ENCODE measurements around the gene PDGFC.
A peak's percentile ranks its signal among the peaks of the same experiment; 100 is the strongest.

Gene PDGFC

DNA sequence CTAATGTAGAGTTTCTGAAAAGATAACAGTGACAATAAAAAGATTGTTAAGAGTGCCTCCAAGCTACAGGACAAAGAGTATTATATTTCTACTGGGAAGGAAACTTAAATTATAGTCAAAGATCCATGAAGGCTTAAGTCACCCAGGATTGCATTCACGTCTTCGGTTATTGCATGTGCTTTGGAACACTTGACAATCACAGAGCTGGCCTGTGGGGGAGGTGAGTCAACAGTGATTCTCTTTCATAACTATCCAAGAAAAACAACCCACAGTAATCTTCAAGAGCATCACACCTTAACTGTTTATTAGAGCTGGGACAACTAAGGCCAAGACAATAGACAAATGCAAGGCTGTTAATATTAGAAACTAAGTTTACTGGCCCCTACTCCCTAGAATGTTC, 40.3 kb downstream of the PDGFC start:
- Histone ChIP-seq H3K27ac (peak overlapping the region in 2 of 21 experiments; percentile 31 to 59), H3K4me3 (no peak overlapping the region)

DNA sequence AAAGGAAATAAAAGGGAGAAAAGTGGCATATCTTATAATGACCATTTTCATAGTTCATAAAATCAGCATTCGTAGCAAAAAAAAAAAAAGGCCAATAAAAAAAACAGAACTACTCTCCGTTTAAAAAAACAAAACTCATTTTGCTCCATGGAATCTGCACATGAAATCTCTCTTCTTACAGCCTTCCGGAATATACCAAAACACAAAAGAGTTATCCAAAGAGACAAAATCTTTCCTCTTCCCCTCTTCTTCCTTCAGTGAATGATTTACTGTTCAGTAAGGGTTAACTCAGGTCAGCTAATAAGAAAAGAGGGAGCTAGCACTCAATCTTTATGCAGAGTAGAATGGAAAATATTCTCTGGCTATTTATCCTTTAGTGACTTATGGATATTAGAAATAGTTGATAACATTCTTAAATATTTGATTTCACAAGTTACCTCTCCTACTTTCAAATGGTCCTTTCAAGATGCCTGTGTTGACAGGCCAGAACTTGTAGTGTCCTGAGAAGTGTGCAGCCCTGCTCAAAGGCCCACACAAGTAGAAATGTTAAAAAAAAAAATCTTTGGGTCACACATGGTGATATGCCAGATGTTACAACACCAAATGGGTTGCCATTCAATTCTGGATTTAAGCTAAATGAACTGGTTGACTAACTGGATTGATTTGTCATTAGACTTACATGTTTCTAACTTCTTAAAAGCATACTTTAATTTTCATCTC, 42.1 kb downstream of the PDGFC start:
- Histone ChIP-seq H3K4me3 (no peak overlapping the region), H3K27ac (no peak overlapping the region)

DNA sequence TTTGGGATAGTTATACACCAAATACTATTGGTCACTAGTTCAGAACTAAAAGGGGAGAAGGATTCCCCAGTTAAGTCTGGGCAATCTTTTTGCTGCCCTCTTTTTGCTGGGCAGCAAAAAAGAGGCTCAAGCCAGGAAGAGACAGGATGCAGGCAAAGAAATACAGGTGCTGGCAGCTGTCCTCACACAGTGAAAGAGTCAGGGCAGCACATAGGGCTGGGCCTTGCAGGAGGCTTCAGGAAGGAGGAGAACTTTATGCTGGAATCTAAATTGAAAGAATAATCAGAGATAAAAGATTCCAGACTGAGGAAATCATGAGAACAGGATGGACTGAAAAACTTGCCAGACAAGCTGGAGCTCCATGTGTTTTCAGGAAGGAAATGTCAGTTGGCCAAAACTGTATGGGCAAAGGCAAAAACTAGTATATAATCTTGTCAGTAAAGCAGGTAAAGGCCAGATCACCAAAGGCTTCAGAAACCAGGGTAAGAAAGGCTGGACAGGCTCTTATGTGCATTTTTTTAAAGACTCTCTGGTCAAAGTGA, 46.8 kb downstream of the PDGFC start:
- H3K27ac ChIP-seq, result no peak overlapping the region

DNA sequence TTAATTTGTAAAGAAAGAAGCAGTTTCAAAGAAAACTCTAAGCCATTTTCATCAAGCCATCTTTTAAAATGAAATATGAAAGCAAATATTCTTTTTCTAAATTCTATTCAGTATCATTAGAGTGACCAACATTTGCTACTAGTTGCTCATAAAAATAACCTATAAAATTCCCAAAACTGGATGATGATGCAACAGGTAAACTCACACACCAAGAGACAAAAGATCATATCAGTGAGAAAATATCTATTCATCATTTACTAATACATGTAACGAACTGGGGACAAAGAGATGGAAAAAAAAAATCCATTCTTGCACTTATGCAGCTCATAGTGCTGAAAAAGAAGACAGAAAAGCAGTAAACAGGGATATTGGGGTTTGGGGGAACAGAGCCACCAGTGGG, 48.1 kb downstream of the PDGFC start:
- no peak overlapping the region for H3K4me3 ChIP-seq
- no peak overlapping the region for H3K27ac ChIP-seq

More for the DNA sequence above, 46.8 kb downstream of the PDGFC start:
- H3K4me3 ChIP-seq, result no peak overlapping the region

DNA sequence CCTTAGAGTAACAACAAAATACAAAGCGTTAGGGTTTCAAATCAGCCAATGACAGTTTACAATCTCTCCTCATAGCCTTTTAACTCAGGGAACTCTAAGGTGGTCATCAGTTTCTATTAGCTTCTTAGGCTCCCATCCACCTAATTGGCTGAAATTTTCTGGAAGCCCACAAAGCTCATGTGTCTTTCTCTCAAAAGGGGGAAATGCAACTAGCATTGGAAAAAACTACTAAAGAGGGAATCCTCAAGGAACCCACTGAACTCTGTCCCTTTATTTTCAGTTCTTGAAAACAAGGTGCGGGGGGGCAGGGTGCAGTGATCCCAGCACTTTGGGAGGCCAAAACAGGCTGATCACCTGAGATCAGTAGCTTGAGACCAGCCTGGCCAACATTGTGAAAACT, 56.4 kb downstream of the PDGFC start:
- H3K27ac ChIP-seq, result no peak overlapping the region
- H3K4me3 ChIP-seq, result no peak overlapping the region

DNA sequence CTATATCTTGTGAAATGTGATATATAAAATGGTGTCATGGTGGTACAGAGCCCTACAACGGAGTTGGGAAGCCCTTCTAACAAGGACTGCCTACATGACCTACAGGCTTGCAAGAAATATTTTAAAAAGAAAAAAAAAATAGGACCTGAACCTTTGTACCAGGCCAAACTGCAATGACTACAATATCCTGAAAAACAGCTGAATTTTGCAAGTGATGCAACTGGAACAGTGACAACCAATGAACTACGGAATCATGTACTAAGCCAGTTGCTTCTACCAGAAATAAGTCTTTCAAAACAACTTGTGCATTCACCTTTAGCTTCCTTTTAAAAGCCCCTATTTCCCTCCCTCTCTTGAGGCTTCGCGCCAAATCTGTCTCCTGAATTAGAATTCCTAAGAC, 58.4 kb downstream of the PDGFC start:
- no peak overlapping the region for H3K4me3 ChIP-seq
- H3K27ac ChIP-seq, result no peak overlapping the region

DNA sequence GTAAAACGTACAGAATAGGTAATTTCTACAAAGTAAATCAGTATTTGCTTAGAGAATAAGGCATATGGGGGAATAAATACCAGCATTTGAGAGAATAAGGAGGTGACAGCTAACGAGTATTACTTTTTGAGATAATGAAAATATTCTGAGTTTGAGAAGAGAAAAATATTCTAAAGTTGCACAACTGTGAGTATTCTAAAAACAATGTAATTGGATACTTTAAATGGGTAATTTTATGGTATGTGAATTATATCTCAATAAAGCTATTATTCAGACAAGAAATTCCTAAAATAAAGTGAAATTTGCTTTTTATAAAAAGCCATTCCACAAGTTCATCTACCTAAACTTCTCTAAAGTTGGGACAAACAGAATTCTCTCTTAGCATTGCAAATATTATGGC, 62.6 kb downstream of the PDGFC start:
- Histone ChIP-seq H3K4me3 (no peak overlapping the region), H3K27ac (no peak overlapping the region)

DNA sequence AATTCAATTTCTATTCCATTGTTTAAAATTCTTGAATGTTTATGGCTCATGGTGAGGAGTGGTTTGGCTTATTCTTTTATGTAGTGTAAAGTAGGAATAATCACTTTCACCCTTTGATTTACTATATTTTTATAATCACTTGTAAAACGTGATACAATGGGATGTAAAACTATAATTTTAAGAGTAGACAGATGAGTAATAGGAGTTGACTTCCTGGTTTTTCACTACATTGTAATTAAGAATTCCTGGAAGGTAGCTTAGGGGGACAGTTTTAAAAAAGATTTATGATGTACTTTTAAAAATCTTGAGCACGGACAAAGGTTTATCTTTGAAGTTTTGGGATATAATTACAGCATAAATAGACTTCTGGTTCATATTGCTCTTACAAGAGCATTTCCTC, 65.3 kb downstream of the PDGFC start:
- H3K27ac ChIP-seq, result no peak overlapping the region
- H3K4me3 ChIP-seq, result no peak overlapping the region

DNA sequence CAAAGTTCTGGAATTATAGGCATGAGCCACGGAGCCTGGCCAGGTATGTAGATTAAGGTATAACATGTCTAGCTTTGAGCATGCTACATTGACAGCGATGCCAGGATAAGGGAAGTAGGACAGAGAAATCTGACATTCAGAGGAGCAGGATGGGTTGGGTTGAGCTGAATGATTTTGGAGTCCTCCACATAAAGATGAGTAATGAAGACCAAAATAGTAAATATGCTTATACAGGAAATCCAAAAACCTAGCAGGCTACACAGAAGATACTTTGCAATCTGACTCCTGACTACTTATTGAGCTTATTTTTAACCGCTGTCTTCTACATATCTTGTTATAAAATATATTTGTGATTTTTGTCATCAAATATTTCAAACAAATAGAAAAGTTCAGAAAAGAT, 69.7 kb downstream of the PDGFC start:
- no peak overlapping the region for H3K27ac ChIP-seq
- no peak overlapping the region for H3K4me3 ChIP-seq

DNA sequence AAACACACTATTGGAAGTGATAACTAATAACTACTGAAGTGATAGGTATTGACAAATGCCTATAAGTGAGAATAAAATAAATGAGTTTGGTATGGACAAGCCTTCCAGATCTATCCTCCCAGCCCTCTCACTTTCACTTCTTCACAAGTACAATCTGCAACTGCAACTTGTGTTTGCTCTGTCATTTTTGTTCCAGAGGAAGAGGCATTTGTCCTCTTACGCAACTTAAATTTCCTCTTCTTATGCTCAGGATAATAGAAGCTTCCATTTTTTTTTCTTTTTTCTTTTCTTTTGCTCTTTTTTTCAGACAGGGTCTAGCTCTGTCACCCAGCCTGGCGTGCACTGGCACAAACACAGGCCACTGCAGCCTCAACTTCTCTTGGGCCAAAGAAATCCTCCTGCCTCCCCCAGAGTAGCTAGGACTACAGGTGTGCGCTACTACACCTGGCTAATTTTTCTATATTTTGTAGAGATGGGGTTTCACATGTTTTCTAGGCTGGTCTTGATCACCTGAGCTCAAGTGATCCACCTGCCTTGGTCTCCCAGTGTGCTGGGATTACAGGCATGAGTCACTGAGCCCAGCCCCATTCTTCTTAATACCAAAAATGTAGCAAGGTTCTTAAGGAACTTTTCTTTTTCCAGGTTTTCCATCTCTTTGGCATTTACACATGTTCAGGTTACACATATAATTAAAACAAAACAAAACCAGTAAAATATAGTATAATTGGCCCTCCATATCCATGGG, 73.1 kb downstream of the PDGFC start:
- no peak overlapping the region for H3K4me3 ChIP-seq
- H3K27ac ChIP-seq, result no peak overlapping the region

DNA sequence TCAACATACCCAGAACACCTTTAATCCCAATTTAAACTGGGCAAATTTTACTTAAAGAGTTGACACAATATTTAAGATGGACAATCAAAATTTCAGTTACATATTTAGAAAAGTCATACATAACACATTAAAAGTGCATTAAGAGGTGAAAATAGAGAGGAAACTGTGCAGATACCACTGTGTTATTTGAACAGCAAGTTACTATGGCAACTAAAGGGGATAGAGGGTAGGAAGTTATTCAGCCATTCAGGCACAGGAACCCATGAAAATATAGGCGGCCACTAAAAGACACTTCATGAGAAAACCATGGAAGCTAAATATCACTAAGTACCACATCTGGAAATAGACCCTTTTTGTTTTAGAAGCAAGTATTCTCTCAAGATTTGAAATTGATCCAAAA, 75.1 kb downstream of the PDGFC start:
- Histone ChIP-seq H3K27ac (no peak overlapping the region), H3K4me3 (no peak overlapping the region)

DNA sequence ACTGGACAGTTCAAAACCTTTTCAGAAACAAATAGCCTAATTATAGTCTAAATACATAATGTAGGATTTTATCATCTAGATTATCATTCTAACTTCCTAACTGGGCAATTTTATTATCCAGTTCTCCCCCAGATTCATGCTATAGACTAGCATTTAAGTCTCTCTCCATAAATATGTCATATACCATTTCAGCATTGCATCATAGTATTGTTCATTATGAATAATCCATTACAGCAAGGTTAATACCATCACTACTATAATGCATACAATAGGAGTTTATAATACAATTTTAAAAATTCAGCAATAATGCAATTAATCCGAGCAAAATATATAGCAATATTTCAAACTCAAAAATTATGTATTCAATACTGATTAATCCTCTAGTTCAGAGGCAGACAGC, 77.4 kb downstream of the PDGFC start:
- H3K4me3 ChIP-seq, result no peak overlapping the region
- no peak overlapping the region for H3K27ac ChIP-seq

DNA sequence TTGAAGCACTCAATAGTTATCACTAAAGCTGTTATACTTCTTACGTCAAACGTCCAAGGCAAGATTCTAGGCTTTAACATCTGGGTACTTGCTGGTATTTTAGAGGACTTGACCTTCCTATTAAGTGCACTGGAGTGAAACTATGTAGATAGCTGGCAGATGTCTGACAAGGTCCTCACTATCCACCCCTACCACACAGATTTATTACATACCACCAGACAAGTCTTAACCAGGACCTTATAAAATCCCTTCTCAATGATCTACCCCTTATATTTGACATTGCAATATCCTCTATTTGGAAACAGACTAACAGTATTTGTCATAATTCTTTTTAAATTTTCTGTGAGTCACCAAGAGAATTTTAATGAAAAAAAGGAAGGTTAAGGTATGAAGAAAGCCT, 78.8 kb downstream of the PDGFC start:
- Histone ChIP-seq H3K4me3 (no peak overlapping the region), H3K27ac (no peak overlapping the region)

DNA sequence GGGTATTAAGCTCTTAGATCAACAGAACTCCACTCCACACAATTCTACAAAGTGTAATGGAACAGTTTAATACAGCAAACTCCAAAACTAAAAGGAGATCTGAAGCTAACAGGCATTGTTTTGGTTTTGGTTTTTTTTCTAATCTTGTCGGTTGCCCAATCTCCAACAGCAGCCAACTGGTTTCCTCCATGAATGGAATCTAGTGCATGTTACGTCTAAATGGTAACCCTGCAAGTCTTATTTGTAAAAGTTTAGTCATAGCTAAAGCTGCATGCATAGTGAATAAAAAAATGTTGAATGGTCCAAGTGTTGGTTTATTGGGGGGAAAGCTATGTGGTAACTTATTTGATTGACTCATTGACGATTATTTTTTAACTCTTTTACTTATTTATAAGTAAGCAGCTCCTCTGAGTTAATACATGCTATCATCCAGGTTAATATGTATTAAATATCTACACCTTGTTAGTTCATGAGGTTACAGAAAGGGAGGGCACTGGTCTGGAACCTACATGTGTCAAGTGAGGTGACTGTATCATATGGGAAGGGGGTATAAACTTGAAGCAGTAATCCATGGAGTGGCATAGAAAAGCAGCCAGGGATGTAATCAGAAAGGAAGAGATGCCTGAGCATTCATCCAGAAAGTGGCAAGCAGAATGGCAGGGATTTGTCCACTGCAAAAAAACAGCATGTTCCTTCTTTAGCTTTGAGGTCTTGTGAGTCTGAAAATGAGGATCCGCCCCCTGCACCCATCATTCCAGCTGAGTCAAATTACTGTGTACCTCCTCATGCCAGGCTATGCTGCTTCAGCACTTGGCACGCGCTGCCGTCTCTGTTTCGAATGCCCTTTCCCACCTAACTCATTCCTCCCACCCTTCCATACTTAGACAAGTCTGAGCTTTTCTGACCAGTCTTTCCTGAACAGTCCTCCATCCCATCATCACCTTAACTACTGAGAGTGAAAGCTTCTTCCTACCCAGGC, 81.7 kb downstream of the PDGFC start:
- H3K27ac ChIP-seq, result no peak overlapping the region

DNA sequence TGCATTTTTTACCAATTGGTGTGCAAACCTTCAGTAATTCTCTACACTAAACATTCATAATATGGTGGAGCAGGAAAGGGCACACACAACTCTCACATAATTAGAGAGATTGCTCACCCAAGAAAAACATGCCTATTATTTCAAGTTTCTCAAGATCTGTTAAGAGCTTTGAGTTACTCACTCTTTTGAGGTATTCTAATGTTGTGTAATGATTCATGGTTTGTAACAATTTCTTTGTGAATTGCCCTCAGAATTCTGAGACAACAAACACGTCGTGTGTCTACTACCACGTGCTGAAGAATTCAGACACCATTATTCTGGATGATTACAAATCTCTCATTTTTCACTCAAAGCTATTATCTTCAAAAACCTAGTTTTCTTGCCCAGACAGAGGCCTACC, 82.8 kb downstream of the PDGFC start:
- Histone ChIP-seq H3K27ac (no peak overlapping the region), H3K4me3 (no peak overlapping the region)

More for the DNA sequence above, 81.7 kb downstream of the PDGFC start:
- H3K4me3 ChIP-seq, result no peak overlapping the region

DNA sequence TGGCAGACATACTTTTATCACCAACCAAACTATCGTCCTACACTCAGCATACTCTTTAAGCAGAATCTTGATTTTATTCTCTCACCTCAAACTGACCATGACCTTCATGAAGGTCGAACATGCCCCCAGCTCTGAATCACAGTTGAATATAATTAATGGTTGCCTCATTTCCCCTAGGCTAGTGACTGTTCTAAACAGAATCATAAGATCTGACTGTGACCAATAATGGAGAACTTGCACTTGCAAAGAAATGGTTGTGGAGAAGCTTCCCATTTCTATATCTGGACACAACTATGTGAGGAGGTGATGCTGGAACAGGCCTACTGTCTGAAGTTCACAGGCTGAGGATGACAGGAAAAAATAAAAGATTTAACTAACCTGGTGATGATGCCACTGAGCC, 85.1 kb downstream of the PDGFC start:
- H3K4me3 ChIP-seq, result no peak overlapping the region
- H3K27ac ChIP-seq, result no peak overlapping the region

DNA sequence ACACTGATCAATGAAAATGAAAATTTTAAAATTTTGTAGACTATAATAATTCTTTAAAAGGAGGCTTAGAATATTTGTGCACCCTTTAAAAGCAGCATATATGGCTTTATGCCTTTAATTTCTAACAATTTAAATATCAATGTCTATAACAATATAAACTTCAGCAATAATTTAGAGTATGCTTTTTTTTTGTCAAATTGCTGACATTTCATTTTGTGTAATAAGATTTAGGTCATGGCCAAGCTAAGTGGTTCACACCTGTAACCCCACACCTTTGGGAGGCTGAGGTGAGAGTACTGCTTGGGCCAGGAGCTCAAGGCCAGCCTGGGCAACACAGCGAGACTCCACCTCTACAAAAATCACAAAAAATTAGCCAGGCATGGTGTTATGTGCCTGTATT, 86.2 kb downstream of the PDGFC start:
- Histone ChIP-seq H3K4me3 (no peak overlapping the region), H3K27ac (no peak overlapping the region)

DNA sequence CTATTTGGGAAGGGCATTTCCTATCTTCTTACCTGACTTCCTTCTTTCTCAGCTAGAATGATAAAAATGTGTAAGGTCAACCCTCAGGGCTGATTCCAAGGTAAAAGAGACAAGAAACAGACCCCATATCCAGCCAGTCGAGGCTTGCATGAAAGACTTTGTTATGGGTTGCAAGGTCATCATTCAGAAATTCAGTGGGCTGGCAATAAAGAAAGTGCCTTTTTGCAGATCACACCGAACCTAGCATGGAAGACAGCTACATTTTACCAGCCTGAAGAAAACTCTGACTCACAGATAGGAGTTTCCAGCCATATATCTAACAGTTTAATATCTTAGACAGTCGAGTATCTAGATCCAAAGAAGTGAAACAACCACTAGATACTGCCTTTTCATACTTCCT, 87.4 kb downstream of the PDGFC start:
- H3K4me3 ChIP-seq, result no peak overlapping the region

DNA sequence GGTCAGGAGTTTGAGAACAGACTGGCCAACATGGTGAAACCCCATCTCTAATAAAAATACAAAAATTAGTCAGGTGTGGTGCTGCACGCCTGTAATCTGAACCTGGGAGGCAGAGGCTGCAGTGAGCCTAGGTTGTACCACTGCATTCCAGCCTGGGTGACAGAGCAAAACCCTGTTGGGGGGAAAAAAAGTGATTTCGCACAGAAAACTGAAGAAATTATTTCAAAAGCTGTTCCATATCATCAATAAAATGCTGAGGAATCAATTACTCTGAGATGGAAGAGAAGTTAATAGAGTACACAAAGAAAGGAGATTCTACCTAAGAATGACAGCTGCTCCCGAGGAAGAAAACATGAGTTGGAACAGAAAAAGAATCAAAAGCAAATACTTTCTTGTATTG, 95.9 kb downstream of the PDGFC start:
- no peak overlapping the region for H3K27ac ChIP-seq
- H3K4me3 ChIP-seq, result no peak overlapping the region

More for the DNA sequence above, 87.4 kb downstream of the PDGFC start:
- H3K27ac ChIP-seq, result no peak overlapping the region

DNA sequence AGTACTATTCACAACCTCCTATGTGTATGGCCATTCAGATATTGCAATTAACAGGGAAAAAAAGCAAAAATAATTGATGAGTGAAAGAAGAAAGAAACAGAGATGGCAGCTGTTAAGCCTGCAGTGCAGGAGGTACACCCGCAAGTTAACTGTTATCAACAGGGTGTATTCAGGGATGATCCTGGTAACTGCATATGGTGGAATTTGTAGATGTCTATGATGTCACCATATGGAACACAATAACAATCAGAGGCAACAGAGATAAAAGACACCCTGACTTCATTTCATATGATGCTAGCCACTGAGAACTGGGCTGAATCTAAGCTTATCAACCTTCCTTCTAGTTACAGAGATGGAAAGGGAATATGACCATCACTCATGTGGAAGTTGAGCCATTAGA, 96.5 kb downstream of the PDGFC start:
- no peak overlapping the region for H3K27ac ChIP-seq

More for the DNA sequence above, 96.5 kb downstream of the PDGFC start:
- H3K4me3 ChIP-seq, result no peak overlapping the region
